B cell (primary cell): ENCODE measurements around the gene MT4. TPM values are rescaled to one million over a fixed set of nuclear protein-coding genes. Genes with fewer than 3 reads are reported as not detected.
A peak's percentile ranks its signal among the peaks of the same experiment; 100 is the strongest.

ENCODE experiments used
- ATAC-seq: fragments of 200-7000 bp; cut with Tn5 transposase; one replicate; pipeline ENCODE4 v1.10.0; 2021; ENCODE audit warnings: low read depth, mild to moderate bottlenecking, moderate number of reproducible peaks, moderate library complexity
- CTCF ChIA-PET: fragments of 350-600 bp; sonication (Branson Sonifier 250); formaldehyde crosslinking; loops from one replicate; lab custom pipeline; 2021; ENCODE audit warnings: antibody characterized with exemption, inconsistent platforms; lab: Charles Lee
- POLR2A ChIA-PET: fragments of 350-600 bp; sonication (Branson Sonifier 250); formaldehyde crosslinking; loops from one replicate; lab custom pipeline; 2021; ENCODE audit warnings: antibody characterized with exemption; lab: Charles Lee
- DNase-seq: peaks from one replicate; pipeline ENCODE4 v3.0.0; 2013
- H2AFZ ChIP-seq: 2 replicates; pipeline ENCODE4 v1.6.1; 2012; ENCODE audit warnings: mild to moderate bottlenecking, low read depth, low read length; ENCODE audit not compliant: insufficient read depth, poor library complexity, severe bottlenecking
- H3K27ac ChIP-seq, 2 donors: 1 replicate in 1 of 2; 2 replicates in 1 of 2; pipeline ENCODE4 v1.5.1; 2012 to 2013; ENCODE audit warnings: low read length in 2 of 2, mild to moderate bottlenecking in 2 of 2, moderate library complexity in 1 of 2
- H3K27me3 ChIP-seq, 4 experiments: fragments of 200-600 bp in 1 of 4; sonication (generic) in 1 of 4; replicated peaks in 1 of 4; 1 replicate in 2 of 4; 2 replicates in 2 of 4; pipeline versions ENCODE4 v1.6.1 to v1.7.0; 2013 to 2016; ENCODE audit warnings: low read length in 3 of 4, mild to moderate bottlenecking in 2 of 4, mixed read lengths in 1 of 4, moderate library complexity in 1 of 4; ENCODE audit not compliant: insufficient read depth in 4 of 4, control insufficient read depth in 3 of 4; ENCODE audit errors: control extremely low read depth in 1 of 4
- H3K36me3 ChIP-seq, 2 experiments: replicated peaks in 1 of 2; 1 replicate in 1 of 2; 2 replicates in 1 of 2; pipeline versions ENCODE4 v1.6.1 to v1.7.1; 2013; ENCODE audit warnings: low read length in 1 of 2; ENCODE audit not compliant: insufficient read depth in 2 of 2, control insufficient read depth in 1 of 2; ENCODE audit errors: control extremely low read depth in 1 of 2, extremely low read depth in 1 of 2
- H3K4me1 ChIP-seq, 2 donors: fragments of 200-600 bp in 1 of 2; sonication (generic) in 1 of 2; 1 replicate in 1 of 2; 2 replicates in 1 of 2; pipeline versions ENCODE4 v1.5.1 to v1.6.1; 2013 to 2017; ENCODE audit warnings: low read length in 2 of 2; ENCODE audit not compliant: control insufficient read depth in 2 of 2, insufficient read depth in 2 of 2
- H3K4me2 ChIP-seq: replicated peaks from 2 replicates; pipeline ENCODE3; 2012; ENCODE audit warnings: mild to moderate bottlenecking, low read depth, low read length; ENCODE audit not compliant: poor library complexity, severe bottlenecking
- H3K4me3 ChIP-seq, 5 experiments: fragments of 200-600 bp in 1 of 5; sonication (generic) in 1 of 5; 1 replicate in 3 of 5; 2 replicates in 2 of 5; pipeline versions ENCODE4 v1.5.1 to v1.7.0; 2011 to 2016; ENCODE audit warnings: low read length in 4 of 5, mild to moderate bottlenecking in 4 of 5, low read depth in 2 of 5, control low read depth in 1 of 5, moderate library complexity in 1 of 5; ENCODE audit not compliant: insufficient read depth in 1 of 5; ENCODE audit errors: control extremely low read depth in 1 of 5, extremely low read depth in 1 of 5
- H3K79me2 ChIP-seq: fragments of 200-600 bp; sonication (generic); one replicate; pipeline ENCODE4 v1.6.0; 2016; ENCODE audit warnings: low read length; ENCODE audit not compliant: control insufficient read depth, insufficient read depth
- H3K9ac ChIP-seq: fragments of 200-600 bp; sonication (generic); 2 replicates; pipeline ENCODE4 v1.6.1; 2017; ENCODE audit warnings: mild to moderate bottlenecking, low read length, moderate library complexity
- H3K9me3 ChIP-seq, 3 donors: one replicate each; pipeline versions ENCODE4 v1.6.1 to v1.7.1; 2013; ENCODE audit warnings: low read length in 2 of 3; ENCODE audit not compliant: control insufficient read depth in 2 of 3, insufficient read depth in 1 of 3; ENCODE audit errors: control extremely low read depth in 1 of 3
- H4K20me1 ChIP-seq: 2 replicates; pipeline ENCODE4 v1.6.0; 2012; ENCODE audit warnings: mild to moderate bottlenecking, low read length; ENCODE audit not compliant: insufficient read depth, control insufficient read depth, poor library complexity, severe bottlenecking
- H3K27ac Mint-ChIP-seq: one replicate; pipeline ENCODE4 v1.8.0; 2021; ENCODE audit warnings: mixed read lengths
- H3K27me3 Mint-ChIP-seq: one replicate; pipeline ENCODE4 v1.8.0; 2021; ENCODE audit warnings: mixed read lengths
- H3K4me1 Mint-ChIP-seq: one replicate; pipeline ENCODE4 v1.8.0; 2021; ENCODE audit warnings: mixed read lengths
- H3K4me3 Mint-ChIP-seq: one replicate; pipeline ENCODE4 v1.8.0; 2021; ENCODE audit warnings: mixed read lengths
- H3K9me3 Mint-ChIP-seq: one replicate; pipeline ENCODE4 v1.8.0; 2022; ENCODE audit warnings: mixed read lengths; ENCODE audit not compliant: insufficient read depth
- CTCF ChIP-seq: fragments of 200-600 bp; IDR thresholded peaks from one replicate; pipeline ENCODE4 v1.8.0; 2022; ENCODE audit warnings: antibody characterized with exemption, mild to moderate bottlenecking
- EZH2 ChIP-seq: IDR thresholded peaks from 2 replicates; pipeline ENCODE4 v1.6.1; 2012; ENCODE audit warnings: borderline replicate concordance, low read depth, mild to moderate bottlenecking, moderate library complexity, low read length; ENCODE audit not compliant: insufficient read depth, poor library complexity, severe bottlenecking
- WGBS: methylation state at CpG from one replicate; pipeline ENCODE4 v1.1.5; 2013; ENCODE audit warnings: missing lambda C conversion rate; ENCODE audit not compliant: insufficient coverage; 5-methylcytosine and 5-hydroxymethylcytosine counted together
- intact Hi-C: fragments of 100-400 bp; cut with micrococcal nuclease; formaldehyde crosslinking; loops from one replicate; pipeline ENCODE4 v1.10.0; 2022
- polyA plus RNA-seq: library from polyadenylated mRNA; depleted of rRNA; stranded (reverse); fragments of >200 nt; gene quantifications from 2 replicates; pipeline ENCODE4 v1.2.3, GENCODE V29; 2012
- total RNA-seq, 2 donors: library from RNA; stranded (reverse); fragments of 120-200 nt in 1 of 2; gene quantifications; 1 replicate in 1 of 2; 2 replicates in 1 of 2; pipeline versions ENCODE4 v1.2.3 to v1.2.4, GENCODE V29; 2013 to 2022

MT4 gene
- total and polyA plus RNA-seq, 2 donors (not counting 1 experiment from before 2014, with no cell fraction given) = not detected

- H3K27me3 ChIP-seq = peaks cover 0 to 8% (median 2%) of the 10 kb centered on the region in 4 experiments
- H3K4me1 ChIP-seq = peaks cover 7% of the 10 kb centered on the region in 2 donors
- DNase-seq = no peak
- intact Hi-C loops = no loop called here
- H3K9me3 Mint-ChIP-seq = no peaks in the 10 kb centered on the region
- peaks cover 12% of the 10 kb centered on the region for H3K4me1 Mint-ChIP-seq
- ChIA-PET CTCF (no interaction called here), POLR2A (no interaction called here)
- no peak overlapping the region for H3K4me3 ChIP-seq
- ATAC-seq = no peak
- WGBS = 51% methylated on average over 7 of the region's 11 CpGs
- H3K9me3 ChIP-seq = no peaks in the 10 kb centered on the region
- no peaks in the 10 kb centered on the region for H4K20me1 ChIP-seq
- no peak overlapping the region for H3K4me2 ChIP-seq
- H3K27ac ChIP-seq = no peak overlapping the region
- TF ChIP-seq EZH2 (no peak), CTCF (no peak)
- no peaks in the 10 kb centered on the region for H3K36me3 ChIP-seq
- no peaks in the 10 kb centered on the region for H3K79me2 ChIP-seq
- peaks cover 14% of the 10 kb centered on the region for H3K27me3 Mint-ChIP-seq
- H2AFZ ChIP-seq = peak overlapping the region; percentile 22
- no peak overlapping the region for H3K27ac Mint-ChIP-seq
- H3K9ac ChIP-seq = no peak overlapping the region
- no peak overlapping the region for H3K4me3 Mint-ChIP-seq
These were observed 12.8 kb upstream of the MT4 start for GRCh38 chr16:56551796-56552738.

- Histone ChIP-seq H3K9me3 (no peaks in the 10 kb centered on the region), H4K20me1 (no peaks in the 10 kb centered on the region), H3K27ac (no peak overlapping the region), H3K36me3 (no peaks in the 10 kb centered on the region), H3K4me2 (no peak overlapping the region), H3K79me2 (no peaks in the 10 kb centered on the region), H3K4me1 (no peaks in the 10 kb centered on the region), H3K27me3 (peaks cover 0 to 8% (median 3%) of the 10 kb centered on the region in 4 experiments), H3K4me3 (no peak overlapping the region), H3K9ac (no peak overlapping the region), H2AFZ (no peak overlapping the region)
- Mint-ChIP-seq H3K27me3 (peaks cover 30% of the 10 kb centered on the region), H3K9me3 (no peaks in the 10 kb centered on the region), H3K27ac (no peak overlapping the region), H3K4me1 (no peaks in the 10 kb centered on the region), H3K4me3 (no peak overlapping the region)
- ATAC-seq (no peak), DNase-seq (no peak)
- CTCF ChIA-PET = no interaction called here
- WGBS = 88% methylated on average over 7 of the region's 10 CpGs
- TF ChIP-seq EZH2 (no peak), CTCF (no peak)
- intact Hi-C loops = no loop called here
- POLR2A ChIA-PET = no interaction called here
These were observed 10.4 kb upstream of the MT4 start for GRCh38 chr16:56554441-56554840.
